Stimulated activated CD8-positive, alpha-beta memory T cell treated with anti-CD3 and anti-CD28 coated beads, Interleukin-12 subunit alpha, Interleukin-12 subunit beta, amount 100 ng/mL, for 24 hours (primary cell): ENCODE measurements around the gene NOX3.
"Not testable (repeated sequence)": the region's sequence is repeated elsewhere in the genome, so short reads cannot be mapped to it uniquely, and the experiment has no call there.

Experiments
- DNase-seq: peaks from one replicate; pipeline ENCODE4 v3.0.0-alpha.2; 2020; ENCODE audit errors: extremely low read depth

Gene NOX3

GRCh38 chr6:155470979-155471616, 15.5 kb upstream of the NOX3 start:
- DNase-seq: not testable (repeated sequence)

GRCh38 chr6:155468543-155468942, 12.9 kb upstream of the NOX3 start:
- DNase-seq: not testable (repeated sequence)

- DNase-seq: no peak
These were observed 10.9 kb upstream of the NOX3 start for GRCh38 chr6:155466539-155466938.

GRCh38 chr6:155461556-155461955, 5.9 kb upstream of the NOX3 start:
- no peak for DNase-seq

GRCh38 chr6:155454471-155454870, 1.2 kb downstream of the NOX3 start:
- no peak for DNase-seq

DNA sequence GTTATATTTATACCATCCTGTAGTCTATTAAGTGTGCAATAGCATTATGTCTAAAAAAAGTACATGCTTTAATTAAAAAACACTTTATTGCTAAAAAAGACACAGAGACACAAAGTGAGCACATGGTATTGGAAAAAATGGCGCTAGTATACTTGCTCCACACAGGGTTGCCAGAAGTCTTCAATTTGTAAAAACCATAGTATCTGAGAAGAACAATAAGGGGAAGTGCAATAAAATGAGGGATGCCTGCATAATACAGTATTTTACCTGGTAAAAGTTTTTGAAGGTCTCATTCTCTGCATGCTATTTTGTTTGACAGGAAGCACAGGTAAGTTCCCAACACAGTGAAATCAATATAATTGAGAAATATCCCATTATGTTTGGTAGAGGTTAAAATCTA, 1.6 kb downstream of the NOX3 start:
- DNase-seq: no peak

DNA sequence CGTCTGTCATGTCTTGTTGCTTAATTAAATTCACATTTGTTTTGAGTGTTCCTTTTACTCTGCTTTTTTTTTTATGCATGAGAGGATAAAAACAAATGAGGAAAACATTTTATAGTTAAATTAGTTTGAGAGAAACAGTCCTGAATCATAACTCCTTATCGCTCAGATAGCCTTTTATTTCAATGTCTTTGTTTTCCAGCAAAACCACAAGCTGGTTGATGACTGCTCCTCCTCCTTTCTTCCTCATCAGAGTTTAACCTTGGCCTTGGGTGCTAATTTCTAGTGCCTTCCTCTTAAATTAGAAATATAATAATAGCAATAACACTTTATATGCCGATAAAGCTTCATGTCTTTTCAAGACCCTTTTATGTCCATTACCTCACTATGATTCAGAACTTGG, 3.1 kb downstream of the NOX3 start:
- DNase-seq: no peak

DNA sequence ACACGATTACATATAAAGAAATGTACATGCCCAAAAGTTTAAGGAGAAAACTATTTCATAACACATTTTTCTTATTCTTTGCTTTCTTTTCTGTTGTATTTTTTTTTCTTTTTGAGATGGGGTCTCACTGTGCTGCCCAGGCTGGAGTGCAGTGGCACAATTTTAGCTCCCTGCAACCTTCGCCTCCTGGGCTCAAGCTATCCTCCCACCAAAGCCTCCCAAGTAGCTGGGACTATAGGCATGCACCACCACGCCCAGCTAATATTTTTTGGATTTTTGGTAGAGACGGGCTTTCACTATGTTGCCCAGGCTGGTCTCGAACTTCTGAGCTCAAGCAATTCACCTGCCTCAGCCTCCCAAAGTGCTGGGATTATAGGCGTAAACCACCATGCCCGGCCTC, 4.1 kb downstream of the NOX3 start:
- DNase-seq: not testable (repeated sequence)

GRCh38 chr6:155450240-155450581, 5.4 kb downstream of the NOX3 start:
- no peak for DNase-seq

GRCh38 chr6:155449450-155450239, 6.0 kb downstream of the NOX3 start:
- no peak for DNase-seq

DNA sequence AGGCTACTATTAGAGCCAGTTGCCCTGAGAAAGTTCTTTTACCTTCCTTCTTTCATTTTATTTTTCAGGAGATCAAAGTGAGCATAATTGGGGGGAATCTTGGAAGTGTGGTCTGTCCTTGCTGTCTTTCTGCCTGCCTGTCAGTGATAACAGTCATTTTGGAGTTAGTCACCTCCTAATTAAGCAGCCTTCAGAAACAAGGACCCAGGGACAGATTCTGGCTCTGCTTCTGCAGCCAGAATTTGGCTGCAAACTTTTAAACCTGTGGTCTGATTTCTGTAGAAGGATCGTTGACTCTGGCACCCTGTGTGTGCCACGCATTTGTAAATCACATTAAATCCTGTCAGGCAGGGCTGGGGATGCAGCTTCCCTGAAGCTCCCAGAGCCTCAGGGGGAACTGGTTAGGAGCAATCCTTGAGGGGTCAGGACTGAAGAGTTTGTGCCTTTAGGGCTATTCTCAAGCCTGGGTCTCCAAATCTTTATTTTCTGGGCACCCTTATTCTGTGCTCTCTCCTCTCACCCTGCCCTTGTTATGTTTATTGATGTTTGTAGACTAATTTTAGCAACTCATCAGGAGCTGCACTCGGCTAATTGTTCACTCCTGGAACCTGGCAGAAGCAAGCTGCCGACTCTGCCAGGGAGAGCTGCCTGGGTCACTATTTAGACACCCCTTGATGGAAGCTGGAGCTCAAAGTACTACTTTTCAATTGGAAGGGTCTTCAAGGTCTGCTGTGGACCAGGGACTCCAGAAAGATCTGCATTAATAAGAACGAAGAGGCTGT, 6.8 kb downstream of the NOX3 start:
- DNase-seq: no peak

- DNase-seq: no peak
These were observed 7.7 kb downstream of the NOX3 start for GRCh38 chr6:155447949-155448348.

GRCh38 chr6:155444952-155445903, 10.4 kb downstream of the NOX3 start:
- DNase-seq: no peak

DNA sequence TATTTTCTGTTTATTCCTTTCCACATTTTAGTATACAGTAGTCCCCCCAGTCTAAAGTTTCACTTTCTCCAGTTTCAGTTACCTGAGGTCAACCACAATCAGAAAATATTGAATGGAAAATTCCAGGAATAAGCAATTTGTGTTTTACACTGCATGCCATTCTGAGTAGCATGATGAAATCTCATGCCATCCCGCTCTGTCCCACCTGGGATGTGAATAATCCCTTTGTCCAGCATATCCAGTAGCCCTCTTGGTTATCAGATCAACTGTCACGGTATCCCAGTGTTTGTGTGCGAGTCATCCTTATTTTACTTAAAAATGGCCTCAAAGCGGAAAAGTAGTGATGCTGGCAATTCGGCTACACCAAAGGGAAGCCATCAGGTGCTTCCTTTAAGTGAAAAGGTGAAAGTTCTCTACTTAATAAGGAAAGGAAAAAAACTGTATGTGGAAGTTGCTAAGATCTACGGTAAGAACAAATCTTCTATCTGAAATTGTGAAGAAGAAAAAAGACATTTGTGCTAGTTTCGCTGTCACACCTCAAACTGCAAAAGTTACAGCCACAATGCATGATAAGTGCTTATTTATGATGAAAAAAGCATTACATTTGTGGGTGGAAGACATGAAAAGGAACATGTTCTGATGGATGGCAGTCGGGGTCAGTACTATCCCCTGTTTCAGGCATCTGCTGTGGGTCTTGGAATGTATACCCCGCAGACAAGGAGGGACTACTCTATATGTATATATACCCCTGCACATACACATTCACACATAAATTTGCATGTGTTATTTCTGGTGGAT, 11.3 kb downstream of the NOX3 start:
- DNase-seq: no peak

GRCh38 chr6:155443168-155443567, 12.5 kb downstream of the NOX3 start:
- no peak for DNase-seq

- no peak for DNase-seq
These were observed 13.1 kb downstream of the NOX3 start for GRCh38 chr6:155442562-155442961.

DNA sequence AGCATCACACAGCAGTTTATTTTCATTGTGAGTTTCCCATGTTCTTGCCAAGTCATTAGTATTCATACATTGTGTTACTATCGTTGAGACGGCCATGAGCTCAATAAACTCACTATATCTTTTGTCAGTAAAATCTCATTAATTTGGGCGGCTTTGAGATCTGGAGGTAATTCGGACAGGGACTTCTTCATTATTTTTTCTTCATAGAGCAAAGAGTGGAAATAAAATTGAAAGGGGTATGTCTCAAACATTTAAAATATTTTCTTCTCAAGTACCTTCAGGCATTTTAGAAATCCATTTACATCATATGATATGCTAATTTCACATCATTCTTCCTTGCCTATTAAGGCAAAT, 14.6 kb downstream of the NOX3 start:
- DNase-seq: no peak

GRCh38 chr6:155440398-155441111, 15.1 kb downstream of the NOX3 start:
- no peak for DNase-seq

GRCh38 chr6:155439376-155439775, 16.3 kb downstream of the NOX3 start:
- no peak for DNase-seq
